ENCODE measurements around the gene CTBP2. TPM values are rescaled to one million over a fixed set of nuclear protein-coding genes. Genes with fewer than 3 reads are reported as not detected.

CTBP2 gene
- total RNA-seq, 1 experiment from 2014 or later = 78.7 TPM

DNA sequence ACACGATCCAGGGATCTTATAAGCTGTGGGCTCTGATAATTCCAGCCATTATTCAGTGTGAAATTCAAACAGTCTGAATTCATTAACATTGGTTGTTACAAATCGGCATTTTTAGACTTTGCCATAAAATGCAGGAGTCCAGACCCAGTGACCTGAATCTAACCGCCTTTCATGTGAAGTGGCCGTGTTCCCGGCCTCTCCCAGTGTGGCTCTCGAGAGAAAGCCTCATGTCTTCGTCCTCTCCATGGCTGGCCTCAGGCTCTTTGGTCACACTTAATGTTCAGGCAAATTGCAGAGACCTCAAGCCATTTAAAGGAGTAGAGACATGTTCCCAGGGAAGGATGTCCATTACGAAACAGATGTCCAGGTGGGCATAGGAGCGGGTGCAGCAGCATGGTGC is 59.3 kb downstream of the CTBP2 start:
- no peak for DNase-seq
- H3K27ac Mint-ChIP-seq (ENCODE audit: unreplicated experiment) = no peak overlapping the region

DNA sequence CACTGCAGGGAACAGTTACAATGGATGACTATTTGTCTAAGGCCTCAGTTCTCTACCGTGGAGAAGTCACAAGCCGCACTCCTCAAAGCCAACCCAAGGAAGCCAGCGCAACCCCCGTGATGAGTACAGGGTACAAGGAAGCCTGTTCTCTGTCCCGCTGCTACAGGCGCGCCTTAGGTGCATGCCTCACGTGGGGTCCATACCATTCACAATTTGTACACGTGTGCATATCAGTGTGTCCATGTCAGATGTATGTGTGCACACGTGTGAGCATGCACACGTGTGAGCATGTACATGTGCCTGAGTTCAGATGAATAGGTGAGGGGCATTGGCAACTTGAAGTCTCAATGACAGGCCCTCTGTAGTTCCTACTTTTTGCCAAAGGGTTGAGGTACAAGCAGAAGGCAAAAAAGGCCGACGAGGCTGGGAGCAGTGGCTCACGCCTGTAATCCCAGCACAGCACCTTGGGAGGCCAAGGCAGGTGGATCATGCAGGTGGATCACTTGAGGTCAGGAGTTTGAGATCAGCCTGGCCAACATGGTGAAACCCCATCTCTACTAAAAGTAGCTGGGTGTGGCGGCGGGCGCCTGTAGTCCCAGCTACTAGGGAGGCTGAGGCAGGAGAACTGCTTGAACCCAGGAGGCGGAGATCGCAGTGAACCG is 62.8 kb downstream of the CTBP2 start:
- intact Hi-C loops (cut with micrococcal nuclease; ENCODE audit: unreplicated experiment) = no loop called here
- H3K27ac Mint-ChIP-seq (ENCODE audit: unreplicated experiment) = no peak overlapping the region
- TF ChIP-seq, protein P1, sequence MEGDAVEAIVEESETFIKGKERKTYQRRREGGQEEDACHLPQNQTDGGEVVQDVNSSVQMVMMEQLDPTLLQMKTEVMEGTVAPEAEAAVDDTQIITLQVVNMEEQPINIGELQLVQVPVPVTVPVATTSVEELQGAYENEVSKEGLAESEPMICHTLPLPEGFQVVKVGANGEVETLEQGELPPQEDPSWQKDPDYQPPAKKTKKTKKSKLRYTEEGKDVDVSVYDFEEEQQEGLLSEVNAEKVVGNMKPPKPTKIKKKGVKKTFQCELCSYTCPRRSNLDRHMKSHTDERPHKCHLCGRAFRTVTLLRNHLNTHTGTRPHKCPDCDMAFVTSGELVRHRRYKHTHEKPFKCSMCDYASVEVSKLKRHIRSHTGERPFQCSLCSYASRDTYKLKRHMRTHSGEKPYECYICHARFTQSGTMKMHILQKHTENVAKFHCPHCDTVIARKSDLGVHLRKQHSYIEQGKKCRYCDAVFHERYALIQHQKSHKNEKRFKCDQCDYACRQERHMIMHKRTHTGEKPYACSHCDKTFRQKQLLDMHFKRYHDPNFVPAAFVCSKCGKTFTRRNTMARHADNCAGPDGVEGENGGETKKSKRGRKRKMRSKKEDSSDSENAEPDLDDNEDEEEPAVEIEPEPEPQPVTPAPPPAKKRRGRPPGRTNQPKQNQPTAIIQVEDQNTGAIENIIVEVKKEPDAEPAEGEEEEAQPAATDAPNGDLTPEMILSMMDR (IDR thresholded peaks at IDR 0.05; ENCODE audit: unreplicated experiment) = no peak
- CTCF ChIA-PET = interaction anchor here (1.6 kb wide), 1 partner anchor 12 kb away, joined by 10 read pairs; no protein-coding TSS in a partner anchor
- H3K27me3 Mint-ChIP-seq (ENCODE audit: unreplicated experiment) = no peaks in the 10 kb centered on the region
- no peak for DNase-seq
- no TSS peak for BruUV-seq (replicated peaks)
- H3K4me1 Mint-ChIP-seq (ENCODE audit: low read depth, unreplicated experiment) = no peaks in the 10 kb centered on the region
- peaks cover 35% of the 10 kb centered on the region for H3K36me3 Mint-ChIP-seq (ENCODE audit: insufficient read depth, unreplicated experiment)
- no peak overlapping the region for H3K4me3 Mint-ChIP-seq (ENCODE audit: low read depth, unreplicated experiment)
- no peaks in the 10 kb centered on the region for H3K9me3 Mint-ChIP-seq (ENCODE audit: low read depth, unreplicated experiment)

More for the DNA sequence above, 59.3 kb downstream of the CTBP2 start:
- no peak overlapping the region for H3K4me3 Mint-ChIP-seq (ENCODE audit: low read depth, unreplicated experiment)
- intact Hi-C loops (cut with micrococcal nuclease; ENCODE audit: unreplicated experiment) = loop anchor here (10.0 kb wide), 1 partner anchor 54 kb away; no protein-coding TSS in a partner anchor
- CTCF ChIA-PET = no interaction called here
- peaks cover 7% of the 10 kb centered on the region for H3K4me1 Mint-ChIP-seq (ENCODE audit: low read depth, unreplicated experiment)
- peaks cover 37% of the 10 kb centered on the region for H3K36me3 Mint-ChIP-seq (ENCODE audit: insufficient read depth, unreplicated experiment)
- TF ChIP-seq, protein P1 (IDR thresholded peaks at IDR 0.05; ENCODE audit: unreplicated experiment) = no peak
- H3K9me3 Mint-ChIP-seq (ENCODE audit: low read depth, unreplicated experiment) = no peaks in the 10 kb centered on the region
- BruUV-seq (replicated peaks) = no TSS peak
- H3K27me3 Mint-ChIP-seq (ENCODE audit: unreplicated experiment) = no peaks in the 10 kb centered on the region

- no peaks in the 10 kb centered on the region for H3K4me1 Mint-ChIP-seq (ENCODE audit: low read depth, unreplicated experiment)
- DNase-seq = no peak
- no TSS peak for BruUV-seq (replicated peaks)
- H3K36me3 Mint-ChIP-seq (ENCODE audit: insufficient read depth, unreplicated experiment) = peaks cover 33% of the 10 kb centered on the region
- no peak overlapping the region for H3K27ac Mint-ChIP-seq (ENCODE audit: unreplicated experiment)
- no peaks in the 10 kb centered on the region for H3K27me3 Mint-ChIP-seq (ENCODE audit: unreplicated experiment)
- TF ChIP-seq, protein P1 (IDR thresholded peaks at IDR 0.05; ENCODE audit: unreplicated experiment) = no peak
- CTCF ChIA-PET = no interaction called here
- H3K4me3 Mint-ChIP-seq (ENCODE audit: low read depth, unreplicated experiment) = no peak overlapping the region
- no peaks in the 10 kb centered on the region for H3K9me3 Mint-ChIP-seq (ENCODE audit: low read depth, unreplicated experiment)
- intact Hi-C loops (cut with micrococcal nuclease; ENCODE audit: unreplicated experiment) = no loop called here
These were observed 63.4 kb downstream of the CTBP2 start for GRCh38 chr10:125096975-125097374.

DNA sequence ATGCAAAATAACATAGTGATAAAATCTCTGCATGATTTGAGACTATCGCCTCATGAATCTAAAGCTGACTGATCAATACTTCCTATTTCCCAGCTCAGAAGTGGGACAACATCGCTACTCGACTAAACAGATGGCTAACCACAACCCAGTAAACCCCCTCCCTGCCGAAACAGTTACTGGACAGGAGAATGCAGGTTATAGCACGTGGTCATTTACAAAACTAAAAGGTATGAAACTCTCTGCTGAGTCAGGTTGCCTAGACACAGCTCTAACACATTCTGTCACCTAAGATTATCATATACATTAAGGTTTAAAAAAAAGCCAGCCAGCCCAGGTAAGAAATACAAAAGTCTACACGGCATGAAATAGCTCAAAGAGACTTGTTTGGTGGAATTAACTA is 64.0 kb downstream of the CTBP2 start:
- TF ChIP-seq, protein P1 (IDR thresholded peaks at IDR 0.05; ENCODE audit: unreplicated experiment) = no peak
- intact Hi-C loops (cut with micrococcal nuclease; ENCODE audit: unreplicated experiment) = no loop called here
- Mint-ChIP-seq H3K4me1 (ENCODE audit: low read depth, unreplicated experiment) (no peaks in the 10 kb centered on the region), H3K36me3 (ENCODE audit: insufficient read depth, unreplicated experiment) (peaks cover 28% of the 10 kb centered on the region), H3K27ac (ENCODE audit: unreplicated experiment) (no peak overlapping the region), H3K4me3 (ENCODE audit: low read depth, unreplicated experiment) (no peak overlapping the region), H3K27me3 (ENCODE audit: unreplicated experiment) (no peaks in the 10 kb centered on the region), H3K9me3 (ENCODE audit: low read depth, unreplicated experiment) (no peaks in the 10 kb centered on the region)
- no peak for DNase-seq
- BruUV-seq (replicated peaks) = no TSS peak
- CTCF ChIA-PET = interaction anchor here (0.6 kb wide), 1 partner anchor 786 kb away, joined by 4 read pairs; no protein-coding TSS in a partner anchor

Measured in Calu3 (cell line).